Activated CD4-positive, CD25-positive, alpha-beta regulatory T cell (primary cell): ENCODE results near the gene ACER3.
"Not testable (repeated sequence)": the region's sequence is repeated elsewhere in the genome, so short reads cannot be mapped to it uniquely, and the experiment has no call there.

Source experiments
- DNase-seq, 4 experiments: peaks; one replicate each; lab custom pipeline; 2025; lab: John Stamatoyannopoulos, UW

Gene ACER3

DNA sequence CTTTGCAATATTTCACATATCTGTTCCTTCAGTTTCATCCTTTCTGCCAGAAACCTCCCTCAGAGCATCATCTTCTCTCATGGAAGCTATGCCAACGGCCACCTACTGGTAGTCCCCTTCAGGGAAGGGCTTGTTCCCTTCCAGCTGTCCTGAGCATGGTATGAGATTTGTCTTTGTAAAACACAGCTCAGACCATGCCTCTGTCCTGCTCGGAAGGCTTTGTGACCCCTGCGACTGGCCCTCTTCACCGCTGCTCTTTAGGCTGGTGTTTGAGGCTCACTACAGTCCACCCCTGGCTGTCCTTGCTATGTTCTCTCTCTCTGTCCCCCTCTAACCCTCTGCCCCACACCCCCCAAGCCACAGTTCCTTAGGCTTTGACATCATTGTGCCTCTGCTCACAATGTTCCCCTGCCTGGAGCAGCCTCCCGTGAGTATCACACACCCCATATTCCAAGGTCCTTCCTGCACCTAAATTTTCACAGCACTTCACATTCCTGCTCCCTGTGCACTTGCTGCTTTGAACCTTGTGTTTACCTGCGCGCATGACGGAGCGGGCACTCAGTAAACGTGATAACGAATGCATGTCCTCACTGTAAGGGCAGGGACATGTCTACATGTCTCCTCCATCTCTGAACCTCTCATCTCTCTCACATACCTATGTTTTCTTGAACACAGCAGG, 24.0 kb upstream of the ACER3 start:
- no peak for DNase-seq

DNA sequence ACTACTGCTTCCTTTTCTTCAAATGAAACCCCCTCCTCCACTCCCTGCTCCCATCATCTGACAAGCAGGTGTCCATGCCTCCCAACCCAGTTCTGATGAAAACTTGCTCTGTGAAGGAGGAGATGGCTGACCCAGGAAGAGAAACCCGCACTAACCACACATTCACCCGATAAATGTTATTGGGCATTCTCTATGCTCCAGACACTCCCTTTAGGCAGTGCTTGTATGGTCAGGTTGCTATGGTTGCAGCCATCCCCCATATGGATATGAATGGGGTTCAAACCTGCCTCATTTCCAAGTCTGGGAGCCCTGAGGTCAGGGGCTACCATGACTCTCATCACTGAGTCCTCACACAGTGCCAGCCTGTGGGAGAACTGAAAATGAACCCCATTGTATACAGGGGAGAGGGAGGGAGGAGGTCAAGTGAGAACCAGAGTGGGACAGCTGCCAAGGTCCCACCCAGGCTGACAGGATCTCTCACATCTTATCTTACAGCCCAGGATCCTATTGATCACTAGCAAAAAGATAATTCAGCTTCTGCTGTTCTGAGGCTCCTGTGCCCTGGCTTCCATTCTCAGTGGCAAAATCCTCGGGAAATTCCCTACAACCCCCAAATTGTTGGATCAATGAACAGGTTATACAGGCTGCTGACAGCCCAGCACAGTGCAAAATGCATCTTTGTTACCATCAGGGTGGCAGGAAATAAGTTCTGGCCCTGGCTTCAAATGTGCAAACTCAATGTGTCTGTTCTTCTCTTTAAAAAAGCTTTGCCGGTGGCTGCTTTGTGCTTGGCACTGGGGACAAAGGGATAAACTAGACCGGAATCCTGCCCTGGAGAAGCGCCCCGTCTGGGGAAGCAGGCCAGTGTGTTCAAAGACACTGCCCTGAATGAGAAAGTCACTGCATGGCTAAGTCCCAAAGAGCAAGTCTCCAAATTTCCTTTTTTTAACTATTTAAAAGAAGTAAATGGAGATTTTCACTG, 22.7 kb upstream of the ACER3 start:
- no peak for DNase-seq

DNA sequence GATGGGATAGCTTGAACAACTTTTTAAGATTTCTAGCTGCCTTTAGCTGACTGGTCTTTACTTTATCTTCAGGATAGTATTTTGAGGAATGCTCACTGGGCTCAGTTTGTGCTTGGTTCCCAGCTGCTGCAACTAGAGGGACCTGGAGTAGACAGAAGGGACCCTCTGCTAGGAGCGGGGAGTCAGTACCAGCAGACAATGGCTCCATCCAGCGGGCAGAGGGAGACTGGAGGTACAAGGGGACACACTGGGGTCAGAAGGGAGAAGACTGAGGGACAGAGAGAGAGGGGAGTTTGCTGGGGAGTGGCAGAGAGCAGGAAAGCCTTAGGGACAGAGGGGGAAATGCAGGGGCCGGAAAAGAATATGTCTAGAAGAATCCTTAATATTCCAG, 22.0 kb upstream of the ACER3 start:
- DNase-seq = no peak

DNA sequence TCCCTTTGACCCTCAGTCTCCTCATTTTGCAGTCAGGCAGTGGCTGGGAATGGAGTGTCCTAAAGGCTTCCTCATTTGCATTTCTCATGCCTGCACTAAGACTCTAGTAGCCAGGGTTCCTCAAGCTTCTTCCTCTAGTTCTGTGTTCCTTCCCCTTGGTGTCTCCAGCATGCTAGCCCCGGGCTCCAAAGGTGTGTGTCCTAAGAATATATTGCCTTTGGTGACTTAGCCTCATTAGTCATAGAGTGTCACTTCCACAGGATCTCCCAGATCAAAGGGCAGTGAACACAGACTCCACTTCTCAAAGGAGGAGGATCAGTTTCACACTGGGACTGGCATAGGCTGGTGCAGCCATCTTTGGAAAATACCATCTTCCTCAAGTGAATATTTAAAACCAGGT, 21.4 kb upstream of the ACER3 start:
- no peak for DNase-seq

DNA sequence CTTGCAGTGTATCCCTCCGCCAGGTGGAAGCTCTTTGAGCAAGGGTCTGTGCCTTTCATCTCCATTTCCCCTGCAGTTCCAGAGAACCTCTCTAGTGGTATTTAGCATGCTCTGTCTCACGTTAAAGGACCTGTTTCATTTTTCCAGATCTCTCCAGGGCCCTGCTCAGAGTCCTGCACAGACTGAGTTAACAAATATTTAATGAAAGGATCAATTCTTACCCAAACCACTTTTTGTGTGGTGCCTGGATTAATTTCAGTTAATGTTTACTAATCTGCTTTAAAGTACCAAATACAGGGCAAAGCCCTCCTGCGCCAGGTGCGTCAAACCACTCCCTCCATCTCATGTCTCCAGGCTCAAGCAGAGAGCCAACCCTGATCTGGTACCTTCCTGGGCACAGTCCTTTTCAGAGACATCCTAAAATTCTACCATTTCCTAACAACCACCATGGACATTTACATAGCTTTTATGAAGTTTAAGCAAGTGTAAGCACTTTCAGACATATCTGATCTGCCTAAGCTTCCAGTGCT, 18.7 kb upstream of the ACER3 start:
- DNase-seq = no peak

DNA sequence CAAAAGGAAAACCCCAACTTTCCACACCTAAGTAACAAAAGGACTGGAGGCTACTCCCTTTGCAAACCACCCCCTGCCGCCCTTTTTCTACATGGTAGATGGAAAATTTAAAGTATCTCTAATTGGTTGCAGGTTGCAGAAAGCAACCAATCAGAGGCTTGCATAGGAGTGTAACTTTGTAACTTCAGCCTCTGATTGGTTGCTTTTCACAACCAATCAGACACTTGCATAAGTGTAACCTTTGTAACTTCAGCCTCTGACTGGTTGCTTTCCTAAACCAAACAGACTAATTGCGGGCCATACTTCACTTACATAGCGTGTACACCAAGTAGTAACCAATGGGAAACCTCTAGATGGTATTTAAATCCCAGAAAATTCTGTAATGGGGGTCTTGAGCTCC, 16.8 kb upstream of the ACER3 start:
- no peak for DNase-seq

DNA sequence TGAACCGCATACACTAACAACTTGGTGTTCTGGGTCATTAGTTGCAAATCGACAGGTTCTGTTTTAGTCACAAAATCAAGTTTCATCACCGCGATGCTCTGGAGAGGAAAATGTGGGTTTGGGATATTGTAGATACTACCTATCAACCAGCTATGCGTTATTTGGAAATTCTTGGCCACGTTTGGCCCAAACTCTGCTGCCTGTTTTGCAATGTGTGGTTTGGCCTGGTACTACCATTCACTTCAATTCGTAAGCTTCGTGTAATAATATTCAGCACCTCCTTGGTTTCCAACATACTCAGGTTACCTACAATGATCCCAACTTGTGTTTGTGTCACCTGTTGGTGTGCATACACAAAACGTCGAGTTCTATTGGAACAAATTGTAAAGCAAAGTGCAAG, 16.2 kb upstream of the ACER3 start:
- no peak for DNase-seq

DNA sequence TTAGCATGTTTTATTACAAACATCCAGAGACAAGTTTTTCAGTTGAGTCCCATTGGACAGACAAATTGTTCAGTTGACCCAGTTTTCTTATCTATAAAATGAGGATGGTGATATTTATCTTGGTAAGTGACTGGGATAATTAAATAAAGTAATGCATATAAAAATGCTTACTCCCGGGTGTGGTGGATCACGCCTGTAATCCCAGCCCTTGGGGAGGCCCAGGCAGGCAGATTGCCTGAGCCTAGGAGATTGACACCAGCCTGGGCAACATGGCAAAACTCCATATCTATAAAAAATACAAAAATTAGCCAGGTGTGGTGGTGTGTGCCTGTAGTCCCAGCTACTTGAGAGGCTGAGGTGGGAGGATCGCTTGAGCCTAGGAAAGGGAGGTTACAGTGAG, 15.6 kb upstream of the ACER3 start:
- no peak for DNase-seq

DNA sequence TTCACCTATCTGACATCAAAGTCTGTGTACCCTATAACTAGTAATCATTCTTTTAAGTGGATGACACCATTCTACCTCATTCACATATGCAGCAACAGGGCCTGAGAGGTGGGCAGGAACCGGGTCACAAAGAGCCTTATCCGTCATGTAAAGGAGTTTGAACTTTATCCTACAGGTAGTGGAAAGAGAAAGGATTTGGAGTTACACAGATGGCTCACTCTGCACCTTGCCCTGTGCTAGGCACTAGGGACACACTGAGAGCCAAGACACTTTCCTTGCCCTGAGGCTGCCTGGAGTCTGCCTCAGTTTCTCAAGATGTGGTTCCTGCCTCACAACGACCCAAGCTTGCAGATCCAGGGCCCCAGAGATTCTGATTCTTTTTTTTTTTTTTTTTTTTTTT, 14.3 kb upstream of the ACER3 start:
- DNase-seq = no peak

DNA sequence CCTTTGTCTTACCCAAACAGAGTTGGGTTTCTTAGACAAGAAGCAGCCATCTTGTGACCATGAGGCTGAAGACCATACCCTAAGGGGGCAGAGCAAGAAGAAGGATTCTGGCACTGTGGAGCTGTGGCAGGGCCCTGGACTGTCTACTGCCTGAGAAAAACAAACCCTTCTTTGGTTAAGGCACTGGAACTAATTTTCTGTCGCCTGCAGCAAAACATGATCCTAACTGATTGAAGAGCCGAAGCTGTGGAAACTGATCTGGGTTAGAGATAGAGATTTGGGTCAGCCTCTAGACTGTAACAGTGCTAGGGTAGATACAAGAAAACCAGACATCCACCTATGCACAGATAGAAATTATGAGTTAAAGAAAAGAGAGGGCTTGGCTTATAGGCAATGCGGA, 11.3 kb upstream of the ACER3 start:
- no peak for DNase-seq

DNA sequence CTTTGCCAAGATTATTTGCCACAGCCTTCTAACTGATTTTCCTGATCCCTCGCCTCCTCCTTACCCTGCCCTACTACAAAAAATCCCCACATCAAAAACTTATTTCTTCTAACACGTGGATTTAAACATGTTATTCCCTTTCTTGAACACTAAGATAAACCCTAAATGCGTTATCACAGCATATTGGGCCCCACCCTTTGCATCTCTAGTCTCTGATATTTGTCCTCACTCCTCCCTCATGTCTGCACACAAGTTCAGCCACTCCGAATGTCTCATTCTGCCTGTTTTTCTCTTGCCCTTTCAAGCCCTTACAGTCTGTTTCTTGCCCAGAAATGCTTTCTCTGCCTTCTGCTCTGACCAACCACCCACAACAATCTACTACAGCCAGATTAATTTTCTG, 10.6 kb upstream of the ACER3 start:
- no peak for DNase-seq

DNA sequence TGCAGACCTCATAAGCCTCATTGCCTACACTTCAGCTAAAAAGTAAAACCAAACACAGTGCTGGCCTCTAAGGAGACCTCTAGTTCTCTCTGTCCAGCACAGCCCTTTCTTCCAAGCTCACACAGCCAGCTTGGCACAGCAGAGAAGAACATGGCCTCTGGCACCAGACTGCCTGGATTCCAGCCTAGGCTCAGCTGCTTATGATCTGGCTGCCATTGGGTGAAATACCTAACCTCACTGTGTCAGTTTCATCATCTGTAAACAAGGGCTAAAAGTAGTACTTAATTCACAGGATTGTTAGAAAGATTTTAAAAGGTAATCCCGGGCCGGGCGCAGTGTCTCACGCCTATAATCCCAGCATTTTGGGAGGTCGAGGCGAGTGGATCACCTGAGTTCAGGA, 9.9 kb upstream of the ACER3 start:
- no peak for DNase-seq

DNA sequence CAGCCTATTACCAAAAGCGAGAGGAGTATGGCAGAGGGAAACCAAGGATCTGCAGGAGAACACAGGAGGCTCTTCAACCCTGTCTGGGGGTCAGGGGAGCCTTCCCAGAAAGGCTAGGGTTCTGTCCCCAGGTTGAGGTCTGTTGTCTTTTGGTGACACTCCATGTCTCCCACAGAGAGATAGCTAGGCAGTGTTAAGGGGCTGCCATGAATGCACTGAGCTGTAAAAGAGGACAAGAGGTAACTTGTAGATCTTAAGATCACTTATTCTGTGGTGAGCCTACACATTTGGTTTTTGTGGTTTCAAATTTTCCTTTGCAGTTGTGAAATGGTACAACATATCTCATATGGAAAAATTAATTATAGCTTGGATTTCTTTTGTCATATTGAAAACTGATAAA, 6.0 kb upstream of the ACER3 start:
- DNase-seq = no peak

DNA sequence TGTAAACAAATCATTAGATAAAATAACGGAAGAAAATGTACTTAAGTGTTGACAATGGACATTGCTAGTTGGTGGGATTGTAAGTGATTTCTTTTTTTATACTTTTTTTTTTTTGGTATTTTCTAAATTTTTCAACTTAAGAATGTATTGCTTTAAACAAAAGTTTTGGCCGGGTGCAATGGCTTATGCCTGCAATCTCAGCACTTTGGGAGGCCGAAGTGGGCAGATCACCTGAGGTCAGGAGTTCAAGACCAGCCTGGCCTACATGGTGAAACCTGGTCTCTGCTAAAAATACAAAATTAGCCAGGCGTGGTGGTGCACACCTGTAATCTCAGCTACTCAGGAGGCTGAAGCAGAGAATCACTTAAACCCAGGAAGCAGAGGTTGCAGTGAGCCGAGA, 5.0 kb upstream of the ACER3 start:
- DNase-seq = not testable (repeated sequence)

DNA sequence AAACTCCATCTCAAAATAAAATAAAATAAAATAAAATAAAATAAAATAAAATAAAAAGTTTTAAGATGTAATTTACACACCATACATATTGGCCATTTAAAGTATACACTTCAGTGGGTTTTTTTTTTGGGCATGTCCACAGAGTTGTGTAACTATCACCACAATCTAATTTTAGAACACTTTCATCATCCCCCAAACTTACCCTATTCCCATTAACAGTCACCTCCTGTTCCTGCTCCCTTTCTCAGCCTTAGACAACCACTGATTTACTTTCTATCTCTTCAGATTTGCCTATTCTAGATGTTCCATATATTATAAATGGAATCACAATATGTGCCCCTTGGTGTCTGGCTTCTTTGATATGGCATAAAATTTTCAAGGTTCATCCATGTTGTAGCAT, 4.6 kb upstream of the ACER3 start:
- no peak for DNase-seq

DNA sequence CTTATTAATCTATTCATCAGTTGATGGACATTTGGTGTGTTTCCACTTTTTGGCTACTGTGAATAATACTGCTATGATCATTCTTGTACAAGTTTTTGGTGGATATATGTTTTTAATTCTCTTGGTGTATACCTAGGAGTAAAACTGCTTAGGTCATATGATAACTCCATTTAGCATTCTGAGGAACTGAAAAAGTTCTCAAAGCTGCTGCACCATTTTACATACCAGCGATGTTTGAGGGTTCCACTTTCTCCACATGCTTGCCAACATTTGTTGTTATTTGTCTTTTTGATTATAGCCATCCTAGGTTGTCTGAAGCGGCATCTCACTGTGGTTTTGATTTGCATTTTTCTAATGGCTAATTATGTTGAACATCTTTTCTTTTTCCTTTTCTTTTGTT, 4.1 kb upstream of the ACER3 start:
- no peak for DNase-seq

DNA sequence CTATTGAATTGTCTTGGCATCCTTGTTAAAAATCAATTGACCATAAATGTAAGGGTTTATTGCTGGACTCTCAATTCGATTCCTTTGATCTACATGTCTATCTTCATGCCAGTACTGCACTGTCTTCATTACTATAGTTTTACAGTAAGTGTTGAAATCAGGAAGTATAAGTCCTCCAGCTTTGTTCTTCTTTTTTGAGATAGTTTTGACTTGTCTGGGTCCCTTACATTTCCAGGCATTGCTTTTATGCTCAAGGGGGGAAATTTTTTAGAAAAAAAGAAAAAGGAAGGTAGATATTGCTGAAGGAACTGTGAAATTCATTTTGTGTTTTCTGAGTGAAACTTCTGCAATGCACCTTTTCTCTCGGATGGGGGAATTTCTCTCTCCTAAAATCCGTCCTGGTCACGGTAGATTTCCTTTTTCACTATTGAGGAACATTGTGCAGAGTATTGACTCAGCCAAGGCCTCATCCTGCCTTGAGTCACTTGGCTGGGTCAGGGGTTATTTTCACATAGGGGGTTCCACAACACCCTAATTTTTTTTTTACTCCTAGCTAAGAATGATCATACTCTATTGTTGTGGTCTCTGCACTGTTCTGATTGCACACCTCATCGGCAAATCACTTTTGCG, 2.8 kb upstream of the ACER3 start:
- no peak for DNase-seq

DNA sequence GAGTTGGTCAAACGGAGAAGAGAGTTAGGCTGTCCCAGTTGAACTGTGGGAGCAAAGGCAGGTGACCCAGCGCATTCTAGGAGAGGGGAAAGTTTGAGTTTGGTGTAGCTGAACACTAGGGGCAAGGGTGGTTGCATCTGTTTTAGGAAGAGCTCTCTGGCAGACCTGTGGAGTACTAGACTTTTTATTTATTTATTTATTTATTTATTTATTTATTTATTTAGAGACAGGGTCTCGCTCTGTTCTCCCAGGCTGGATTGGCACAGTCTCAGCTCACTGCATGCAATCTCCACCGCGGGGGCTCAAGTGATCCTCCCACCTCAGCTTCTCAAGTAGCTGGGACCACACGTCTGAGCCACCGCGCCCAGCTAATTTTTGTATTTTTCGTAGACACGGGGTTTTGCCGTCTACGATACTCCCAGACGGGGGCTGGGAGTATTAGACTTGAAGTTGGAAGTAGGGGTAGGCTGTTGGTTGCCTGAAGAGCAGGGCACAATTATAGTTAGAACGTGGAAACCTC, 950 bp upstream of the ACER3 start:
- no peak for DNase-seq

DNA sequence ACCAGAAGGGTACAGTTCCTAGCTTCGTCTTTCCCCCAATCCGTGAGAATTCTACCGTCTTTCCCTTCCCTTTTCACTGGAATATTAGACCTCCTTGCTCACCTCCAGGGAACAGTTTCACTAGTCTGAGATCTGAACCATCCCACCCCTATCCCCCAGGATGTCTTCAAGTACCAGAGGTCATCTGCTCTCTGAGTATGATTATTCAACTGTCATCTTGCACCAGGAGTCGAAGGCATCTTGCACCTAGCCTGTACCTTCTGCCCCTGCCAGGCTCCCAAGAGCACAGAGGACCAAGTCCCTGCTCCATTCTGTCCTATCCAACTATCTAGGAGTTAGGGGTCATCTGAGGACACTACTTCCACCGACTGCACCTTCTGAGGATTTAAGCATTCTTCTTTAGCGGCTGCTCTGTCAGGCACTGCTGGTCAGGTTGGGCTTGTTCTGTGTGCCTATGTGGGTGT, 804 bp downstream of the ACER3 start:
- no peak for DNase-seq

DNA sequence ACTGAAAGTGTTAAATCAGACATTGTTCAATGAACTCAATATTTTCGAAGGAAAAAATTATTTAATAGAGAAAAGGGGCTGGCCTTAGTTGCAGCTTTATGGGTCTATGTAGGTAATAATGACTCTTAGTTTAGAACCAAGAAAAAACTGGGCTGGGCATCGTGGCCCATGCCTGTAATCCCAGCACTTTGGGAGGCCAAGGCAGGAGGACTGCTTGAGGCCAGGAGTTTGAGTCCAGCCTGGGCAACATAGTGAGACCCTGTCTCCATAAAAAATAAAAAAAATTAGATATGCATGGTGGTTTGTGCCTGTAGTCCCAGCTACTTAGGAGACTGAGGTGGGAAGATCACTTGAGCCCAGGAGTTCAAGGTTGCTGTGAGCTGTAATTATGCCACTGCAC, 2.1 kb downstream of the ACER3 start:
- not testable (repeated sequence) for DNase-seq

DNA sequence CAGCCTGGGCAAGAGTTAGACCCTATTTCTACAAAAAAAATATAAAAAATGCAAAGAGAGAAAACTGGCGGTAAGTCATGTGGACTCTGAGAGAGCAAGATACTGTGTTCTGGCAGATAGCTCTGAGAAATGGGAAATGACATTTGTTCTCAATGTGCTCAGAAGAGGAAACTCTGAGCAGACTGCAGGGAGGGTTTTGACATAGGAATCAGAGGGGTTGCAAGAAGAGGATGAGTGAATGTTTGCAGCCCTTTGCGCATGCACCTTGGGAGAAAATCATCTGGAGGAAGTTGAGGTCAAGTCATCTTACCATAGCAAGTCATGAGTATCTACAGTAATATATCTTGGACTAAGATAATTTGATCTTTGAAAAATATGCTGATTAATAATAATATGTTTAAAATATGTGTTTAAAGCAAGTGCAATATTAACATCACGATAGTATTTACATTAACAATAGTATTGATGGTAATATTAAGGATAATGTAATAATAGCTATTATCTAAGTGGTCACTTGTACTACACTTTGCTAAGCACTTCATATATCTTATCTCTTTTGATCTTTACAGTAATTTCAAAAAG, 2.6 kb downstream of the ACER3 start:
- no peak for DNase-seq
